Nephron (organoid): ENCODE data around the gene PIK3R1.

Experiments
- H3K27ac Mint-ChIP-seq, 3 experiments: 2 replicates each; pipeline ENCODE4 v1.8.0; 2020; ENCODE audit warnings: mixed read lengths in 3 of 3, mild to moderate bottlenecking in 2 of 3, moderate library complexity in 1 of 3
- H3K27me3 Mint-ChIP-seq: 2 replicates; pipeline ENCODE4 v1.8.0; 2021; ENCODE audit warnings: low read depth, mild to moderate bottlenecking, moderate library complexity, mixed read lengths
- H3K36me3 Mint-ChIP-seq: 2 replicates; pipeline ENCODE4 v1.8.0; 2020; ENCODE audit warnings: low read depth, mixed read lengths
- H3K4me1 Mint-ChIP-seq: 2 replicates; pipeline ENCODE4 v1.8.0; 2020; ENCODE audit warnings: mixed read lengths
- H3K4me3 Mint-ChIP-seq, 3 experiments: 2 replicates each; pipeline ENCODE4 v1.8.0; 2020; ENCODE audit warnings: mild to moderate bottlenecking in 3 of 3, mixed read lengths in 3 of 3, moderate library complexity in 2 of 3
- H3K9me3 Mint-ChIP-seq: 2 replicates; pipeline ENCODE4 v1.8.0; 2020; ENCODE audit warnings: mixed read lengths
- TF ChIP-seq, protein P1 (sequence below), 3 experiments: fragments of 200-600 bp; sonication (generic); IDR thresholded peaks; one replicate each; pipeline ENCODE4 v1.5.0; 2021; ENCODE audit warnings: antibody characterized with exemption in 3 of 3; ENCODE audit not compliant: unreplicated experiment in 3 of 3

Gene PIK3R1

DNA sequence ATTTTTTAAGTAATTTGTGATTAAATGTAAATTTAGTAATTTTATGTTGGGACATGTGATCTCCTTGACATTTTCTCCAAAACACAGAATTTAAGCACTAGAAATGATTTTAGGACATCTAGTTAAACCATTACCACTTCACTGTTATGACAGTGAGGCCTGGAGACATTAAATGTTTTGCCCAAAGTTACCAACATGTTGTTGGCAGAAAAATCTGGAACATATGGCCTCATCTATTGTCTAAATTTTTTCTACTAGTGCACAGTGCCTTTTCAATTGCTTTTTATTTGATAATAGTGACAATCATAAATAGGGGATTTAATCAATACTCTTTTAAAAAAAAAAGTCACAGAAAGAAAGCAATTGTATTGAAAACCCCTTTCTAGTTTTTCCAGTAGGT is 45.6 kb downstream of the PIK3R1 start:
- no peaks in the 10 kb centered on the region for H3K9me3 Mint-ChIP-seq
- H3K4me3 Mint-ChIP-seq = no peak overlapping the region
- H3K27ac Mint-ChIP-seq = peak overlapping the region; percentile 53 to 90 (median 79)
- H3K4me1 Mint-ChIP-seq = peaks cover 86% of the 10 kb centered on the region
- no peaks in the 10 kb centered on the region for H3K27me3 Mint-ChIP-seq
- TF ChIP-seq, protein P1, sequence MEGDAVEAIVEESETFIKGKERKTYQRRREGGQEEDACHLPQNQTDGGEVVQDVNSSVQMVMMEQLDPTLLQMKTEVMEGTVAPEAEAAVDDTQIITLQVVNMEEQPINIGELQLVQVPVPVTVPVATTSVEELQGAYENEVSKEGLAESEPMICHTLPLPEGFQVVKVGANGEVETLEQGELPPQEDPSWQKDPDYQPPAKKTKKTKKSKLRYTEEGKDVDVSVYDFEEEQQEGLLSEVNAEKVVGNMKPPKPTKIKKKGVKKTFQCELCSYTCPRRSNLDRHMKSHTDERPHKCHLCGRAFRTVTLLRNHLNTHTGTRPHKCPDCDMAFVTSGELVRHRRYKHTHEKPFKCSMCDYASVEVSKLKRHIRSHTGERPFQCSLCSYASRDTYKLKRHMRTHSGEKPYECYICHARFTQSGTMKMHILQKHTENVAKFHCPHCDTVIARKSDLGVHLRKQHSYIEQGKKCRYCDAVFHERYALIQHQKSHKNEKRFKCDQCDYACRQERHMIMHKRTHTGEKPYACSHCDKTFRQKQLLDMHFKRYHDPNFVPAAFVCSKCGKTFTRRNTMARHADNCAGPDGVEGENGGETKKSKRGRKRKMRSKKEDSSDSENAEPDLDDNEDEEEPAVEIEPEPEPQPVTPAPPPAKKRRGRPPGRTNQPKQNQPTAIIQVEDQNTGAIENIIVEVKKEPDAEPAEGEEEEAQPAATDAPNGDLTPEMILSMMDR (IDR thresholded peaks at IDR 0.05; ENCODE audit: unreplicated experiment in 3 of 3) = no peak
- peaks cover 23% of the 10 kb centered on the region for H3K36me3 Mint-ChIP-seq

DNA sequence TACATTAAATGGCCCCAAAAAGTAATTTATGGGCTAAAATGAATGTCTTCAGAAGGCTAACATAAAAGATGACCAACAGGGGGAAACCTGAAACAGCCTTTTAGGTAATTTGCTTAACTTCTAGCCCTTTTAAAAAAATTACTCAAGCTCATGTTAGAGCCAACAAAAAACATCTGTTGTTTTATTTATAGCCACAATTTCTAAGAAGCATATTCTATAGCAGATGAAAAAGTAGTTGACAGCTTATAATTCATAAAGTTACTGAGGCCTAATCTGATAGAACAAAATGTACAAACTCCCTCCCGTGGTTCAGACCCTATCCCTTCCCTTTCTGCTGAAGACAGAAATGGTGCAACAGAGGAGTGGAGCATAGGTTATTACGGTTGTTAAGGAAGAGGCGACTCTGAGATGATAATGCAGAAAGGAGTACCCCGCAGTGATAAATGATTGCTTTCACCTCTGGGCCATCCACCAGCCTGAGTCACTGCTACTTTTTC is 46.1 kb downstream of the PIK3R1 start:
- peaks cover 23% of the 10 kb centered on the region for H3K36me3 Mint-ChIP-seq
- no peaks in the 10 kb centered on the region for H3K9me3 Mint-ChIP-seq
- peaks cover 86% of the 10 kb centered on the region for H3K4me1 Mint-ChIP-seq
- TF ChIP-seq, protein P1 (IDR thresholded peaks at IDR 0.05; ENCODE audit: unreplicated experiment in 3 of 3) = peak in 2 of 3 experiments; percentile 18 to 27
- peak overlapping the region; percentile 53 to 90 (median 79) for H3K27ac Mint-ChIP-seq
- H3K4me3 Mint-ChIP-seq = peak overlapping the region in 1 of 3 experiments; percentile 24
- no peaks in the 10 kb centered on the region for H3K27me3 Mint-ChIP-seq

DNA sequence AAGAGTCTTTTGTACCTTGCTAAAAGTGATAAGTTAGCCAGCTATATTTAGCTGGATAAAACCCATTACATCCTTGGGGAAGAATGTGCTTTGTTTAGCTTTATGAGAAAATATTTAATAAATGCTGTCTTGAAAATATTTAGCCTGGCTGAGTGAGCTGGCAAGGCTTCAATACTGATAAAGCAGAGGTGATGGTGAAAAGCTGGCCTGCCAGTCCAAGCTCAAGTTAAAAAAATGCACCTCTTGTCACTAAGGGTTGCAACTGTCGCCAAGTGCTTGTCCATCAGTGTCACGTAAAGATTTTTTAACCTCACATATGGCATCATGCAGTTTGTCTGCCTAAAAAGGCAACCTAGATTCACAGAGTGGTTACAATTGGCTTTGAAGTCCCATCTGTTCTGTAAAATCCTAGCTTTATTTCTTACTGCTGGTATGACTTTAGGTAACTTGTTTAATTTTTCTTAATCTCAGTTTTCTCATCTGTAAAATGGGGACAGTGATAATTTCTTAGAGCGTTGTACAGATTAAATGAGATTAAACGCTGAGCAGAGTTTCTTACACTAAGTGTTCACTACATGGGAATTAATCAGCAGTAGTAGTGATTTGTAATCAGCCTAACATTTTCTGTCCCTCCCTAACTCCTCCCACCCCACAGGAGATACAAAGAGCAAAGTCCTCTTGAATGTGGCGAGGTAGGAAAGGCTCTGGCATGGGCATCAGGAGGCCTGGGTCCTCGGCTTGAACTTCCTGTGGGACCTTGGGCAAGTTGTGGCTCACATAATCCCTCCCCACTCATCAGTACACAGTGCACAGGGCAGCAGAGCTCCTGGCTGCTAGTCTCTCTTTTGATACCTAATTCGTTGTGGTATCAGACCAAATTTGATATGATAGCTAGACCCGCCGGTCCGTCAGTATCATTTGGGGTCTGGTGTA is 48.7 kb downstream of the PIK3R1 start:
- Mint-ChIP-seq H3K36me3 (peaks cover 23% of the 10 kb centered on the region), H3K27ac (peak overlapping the region; percentile 42 to 89 (median 86)), H3K4me3 (peak overlapping the region in 1 of 3 experiments; percentile 17), H3K4me1 (peaks cover 81% of the 10 kb centered on the region), H3K27me3 (no peaks in the 10 kb centered on the region), H3K9me3 (no peaks in the 10 kb centered on the region)
- TF ChIP-seq, protein P1 (IDR thresholded peaks at IDR 0.05; ENCODE audit: unreplicated experiment in 3 of 3) = no peak

GRCh38 chr5:68265347-68265746 is 49.8 kb downstream of the PIK3R1 start:
- peaks cover 23% of the 10 kb centered on the region for H3K36me3 Mint-ChIP-seq
- peak overlapping the region; percentile 67 to 95 (median 89) for H3K27ac Mint-ChIP-seq
- H3K4me3 Mint-ChIP-seq = no peak overlapping the region
- TF ChIP-seq, protein P1 (IDR thresholded peaks at IDR 0.05; ENCODE audit: unreplicated experiment in 3 of 3) = no peak
- no peaks in the 10 kb centered on the region for H3K9me3 Mint-ChIP-seq
- H3K4me1 Mint-ChIP-seq = peaks cover 73% of the 10 kb centered on the region
- H3K27me3 Mint-ChIP-seq = no peaks in the 10 kb centered on the region

- Mint-ChIP-seq H3K27ac (peak overlapping the region; percentile 67 to 95 (median 89)), H3K27me3 (no peaks in the 10 kb centered on the region), H3K9me3 (no peaks in the 10 kb centered on the region), H3K4me1 (peaks cover 72% of the 10 kb centered on the region), H3K36me3 (peaks cover 23% of the 10 kb centered on the region), H3K4me3 (peak overlapping the region in 1 of 3 experiments; percentile 14)
- TF ChIP-seq, protein P1 (IDR thresholded peaks at IDR 0.05; ENCODE audit: unreplicated experiment in 3 of 3) = no peak
These were observed 50.4 kb downstream of the PIK3R1 start for GRCh38 chr5:68265822-68266395.
